ENCODE measurements around the gene C12orf42.

Gene C12orf42

DNA sequence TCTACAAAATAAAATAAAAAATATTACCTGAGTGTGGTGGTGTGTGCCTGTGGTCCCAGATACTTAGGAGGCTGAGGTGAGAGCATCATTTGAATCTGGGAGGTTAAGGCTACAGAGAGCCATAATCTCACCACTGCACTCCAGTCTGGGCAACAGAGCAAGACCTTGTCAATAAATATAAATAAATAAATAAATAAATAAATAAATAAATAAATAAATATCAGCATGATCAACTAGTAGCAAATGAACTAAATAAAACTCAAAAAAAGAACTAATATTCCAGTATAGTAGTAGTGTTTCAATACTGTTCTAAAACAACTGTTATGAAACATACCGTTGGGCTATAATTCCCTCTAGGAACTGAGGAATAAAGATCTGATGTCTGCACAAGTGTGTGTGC, 74.4 kb downstream of the C12orf42 start:
- Histone ChIP-seq H3K4me2 (ENCODE audit: low read length, poor library complexity, severe bottlenecking) (no peak overlapping the region), H3K14ac (ENCODE audit: low read length in 2 of 2) (no peak overlapping the region), H3K27ac (ENCODE audit: low read length, poor library complexity, severe bottlenecking) (no peak overlapping the region), H2AK5ac (ENCODE audit: low read length, severe bottlenecking) (no peak overlapping the region), H3K9me3 (ENCODE audit: control insufficient read depth, low read length) (peaks cover 2% of the 10 kb centered on the region), H3K27me3 (ENCODE audit: control insufficient read depth in 1 of 2, insufficient read depth in 1 of 2, low read length in 2 of 2) (no peaks in the 10 kb centered on the region), H3K79me1 (replicated peaks; ENCODE audit: low read length, poor library complexity, severe bottlenecking) (no peaks in the 10 kb centered on the region), H2BK15ac (ENCODE audit: low read depth, poor library complexity, severe bottlenecking) (no peak overlapping the region), H3K4ac (ENCODE audit: low read depth in 1 of 2, low read length in 2 of 2) (no peak overlapping the region), H3K23ac (ENCODE audit: low read length in 2 of 2) (no peak overlapping the region), H3K4me3 (ENCODE audit: insufficient read depth in 1 of 2, low read depth in 1 of 2, low read length in 2 of 2) (no peak overlapping the region), H3K9ac (ENCODE audit: low read length) (no peak overlapping the region), H2AFZ (ENCODE audit: low read depth, low read length) (no peak overlapping the region), H3K4me1 (ENCODE audit: control insufficient read depth, insufficient read depth, low read depth, low read length) (no peaks in the 10 kb centered on the region), H2BK5ac (ENCODE audit: low read depth, low read length, poor library complexity, severe bottlenecking) (no peak overlapping the region), H2BK120ac (ENCODE audit: low read depth, low read length) (no peak overlapping the region), H4K91ac (ENCODE audit: low read length) (no peak overlapping the region), H3K36me3 (ENCODE audit: control insufficient read depth in 1 of 2, insufficient read depth in 2 of 2, low read depth in 1 of 2, low read length in 2 of 2) (no peaks in the 10 kb centered on the region), H4K8ac (ENCODE audit: low read length) (no peak overlapping the region), H3K18ac (ENCODE audit: low read depth in 1 of 2, low read length in 2 of 2) (no peak overlapping the region), H2BK12ac (ENCODE audit: low read length in 2 of 2) (no peak overlapping the region)
- no CpG with 5 or more reads among the region's 1 CpG for WGBS
- DNase-seq, result no peak

DNA sequence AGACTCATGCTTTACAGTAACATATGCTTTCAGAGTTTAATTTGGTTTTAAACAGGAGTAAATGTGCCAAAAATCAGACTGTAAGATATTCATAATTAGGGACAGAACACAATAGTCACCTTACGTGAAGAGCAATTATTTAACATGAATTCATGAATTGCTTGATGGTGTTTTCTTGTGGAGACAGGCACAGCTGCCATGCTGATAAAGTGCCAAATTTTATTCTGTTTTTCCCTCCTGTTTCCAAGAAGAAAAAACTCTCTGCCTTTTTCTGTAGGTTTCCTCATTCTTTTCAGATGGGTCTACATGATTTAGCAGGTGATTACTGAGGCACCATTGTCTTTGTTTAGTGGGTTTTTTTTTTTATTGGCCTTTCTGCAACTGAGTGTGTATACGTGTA, 80.1 kb downstream of the C12orf42 start:
- no peak overlapping the region for H3K4ac ChIP-seq (ENCODE audit: low read depth in 1 of 2, low read length in 2 of 2)
- DNase-seq, result no peak
- H3K36me3 ChIP-seq (ENCODE audit: control insufficient read depth in 1 of 2, insufficient read depth in 2 of 2, low read depth in 1 of 2, low read length in 2 of 2), result no peaks in the 10 kb centered on the region
- no peak overlapping the region for H2BK12ac ChIP-seq (ENCODE audit: low read length in 2 of 2)
- H3K27me3 ChIP-seq (ENCODE audit: control insufficient read depth in 1 of 2, insufficient read depth in 1 of 2, low read length in 2 of 2), result no peaks in the 10 kb centered on the region
- H3K27ac ChIP-seq (ENCODE audit: low read length, poor library complexity, severe bottlenecking), result no peak overlapping the region
- no peak overlapping the region for H3K9ac ChIP-seq (ENCODE audit: low read length)
- H4K91ac ChIP-seq (ENCODE audit: low read length), result no peak overlapping the region
- peaks cover 2% of the 10 kb centered on the region for H3K9me3 ChIP-seq (ENCODE audit: control insufficient read depth, low read length)
- H2BK5ac ChIP-seq (ENCODE audit: low read depth, low read length, poor library complexity, severe bottlenecking), result peak overlapping the region; percentile 31
- 100% methylated on average over 1 of the region's 2 CpGs for WGBS
- H3K14ac ChIP-seq (ENCODE audit: low read length in 2 of 2), result no peak overlapping the region
- no peaks in the 10 kb centered on the region for H3K79me1 ChIP-seq (replicated peaks; ENCODE audit: low read length, poor library complexity, severe bottlenecking)
- no peak overlapping the region for H3K4me2 ChIP-seq (ENCODE audit: low read length, poor library complexity, severe bottlenecking)
- H2BK15ac ChIP-seq (ENCODE audit: low read depth, poor library complexity, severe bottlenecking), result no peak overlapping the region
- no peak overlapping the region for H2AFZ ChIP-seq (ENCODE audit: low read depth, low read length)
- no peak overlapping the region for H2AK5ac ChIP-seq (ENCODE audit: low read length, severe bottlenecking)
- no peak overlapping the region for H3K23ac ChIP-seq (ENCODE audit: low read length in 2 of 2)
- H3K18ac ChIP-seq (ENCODE audit: low read depth in 1 of 2, low read length in 2 of 2), result no peak overlapping the region
- H3K4me1 ChIP-seq (ENCODE audit: control insufficient read depth, insufficient read depth, low read depth, low read length), result no peaks in the 10 kb centered on the region
- no peak overlapping the region for H2BK120ac ChIP-seq (ENCODE audit: low read depth, low read length)
- H4K8ac ChIP-seq (ENCODE audit: low read length), result no peak overlapping the region
- no peak overlapping the region for H3K4me3 ChIP-seq (ENCODE audit: insufficient read depth in 1 of 2, low read depth in 1 of 2, low read length in 2 of 2)

DNA sequence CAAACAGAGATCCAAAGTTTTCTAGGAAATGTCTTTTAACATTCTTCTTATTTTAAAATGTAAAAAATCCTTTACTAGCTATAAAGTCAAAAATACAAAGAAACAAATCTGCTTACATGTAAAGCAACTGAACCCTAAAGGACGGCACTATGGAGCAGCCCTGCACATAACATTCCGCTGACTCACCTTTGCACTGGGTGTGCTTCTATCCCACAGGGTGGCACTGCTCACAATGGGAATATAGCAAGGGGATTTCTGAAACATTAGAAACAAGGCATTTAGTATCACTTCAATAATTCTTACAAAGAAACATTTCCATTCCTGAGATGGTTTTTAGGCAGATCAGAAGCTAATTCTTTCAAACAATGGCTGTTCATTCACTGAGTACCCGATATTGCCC, 94.3 kb downstream of the C12orf42 start:
- Histone ChIP-seq H3K18ac (ENCODE audit: low read depth in 1 of 2, low read length in 2 of 2) (no peak overlapping the region), H2BK15ac (ENCODE audit: low read depth, poor library complexity, severe bottlenecking) (no peak overlapping the region), H3K14ac (ENCODE audit: low read length in 2 of 2) (no peak overlapping the region), H3K27ac (ENCODE audit: low read length, poor library complexity, severe bottlenecking) (no peak overlapping the region), H4K8ac (ENCODE audit: low read length) (no peak overlapping the region), H3K27me3 (ENCODE audit: control insufficient read depth in 1 of 2, insufficient read depth in 1 of 2, low read length in 2 of 2) (no peaks in the 10 kb centered on the region), H3K9ac (ENCODE audit: low read length) (no peak overlapping the region), H3K23ac (ENCODE audit: low read length in 2 of 2) (no peak overlapping the region), H3K4me1 (ENCODE audit: control insufficient read depth, insufficient read depth, low read depth, low read length) (no peaks in the 10 kb centered on the region), H3K79me1 (replicated peaks; ENCODE audit: low read length, poor library complexity, severe bottlenecking) (no peaks in the 10 kb centered on the region), H2BK12ac (ENCODE audit: low read length in 2 of 2) (no peak overlapping the region), H4K91ac (ENCODE audit: low read length) (no peak overlapping the region), H3K4me3 (ENCODE audit: insufficient read depth in 1 of 2, low read depth in 1 of 2, low read length in 2 of 2) (no peak overlapping the region), H3K36me3 (ENCODE audit: control insufficient read depth in 1 of 2, insufficient read depth in 2 of 2, low read depth in 1 of 2, low read length in 2 of 2) (no peaks in the 10 kb centered on the region), H2AK5ac (ENCODE audit: low read length, severe bottlenecking) (no peak overlapping the region), H3K9me3 (ENCODE audit: control insufficient read depth, low read length) (no peaks in the 10 kb centered on the region), H2AFZ (ENCODE audit: low read depth, low read length) (no peak overlapping the region), H3K4me2 (ENCODE audit: low read length, poor library complexity, severe bottlenecking) (no peak overlapping the region), H2BK120ac (ENCODE audit: low read depth, low read length) (no peak overlapping the region), H2BK5ac (ENCODE audit: low read depth, low read length, poor library complexity, severe bottlenecking) (no peak overlapping the region), H3K4ac (ENCODE audit: low read depth in 1 of 2, low read length in 2 of 2) (no peak overlapping the region)
- 74% methylated on average over 3 of the region's 3 CpGs for WGBS
- no peak for DNase-seq

DNA sequence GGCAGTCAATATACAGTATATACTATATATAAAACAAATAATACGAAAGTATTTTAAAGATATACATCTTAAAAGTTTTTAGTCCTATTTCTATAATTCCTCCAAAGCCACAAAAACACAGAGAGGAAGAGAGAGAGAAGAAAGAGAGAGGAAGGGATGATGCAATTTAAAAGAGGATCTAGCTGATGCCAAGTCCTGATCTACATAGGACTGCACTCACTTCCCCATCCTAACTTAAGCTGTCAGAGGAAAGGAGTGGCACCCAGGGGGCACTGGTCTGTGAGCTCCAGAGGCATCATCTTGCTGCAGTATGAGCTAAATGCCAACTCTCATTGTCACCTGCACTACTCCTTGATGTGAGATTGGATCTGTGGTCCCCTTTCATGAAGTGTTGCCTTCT, 95.8 kb downstream of the C12orf42 start:
- Histone ChIP-seq H3K79me1 (replicated peaks; ENCODE audit: low read length, poor library complexity, severe bottlenecking) (no peaks in the 10 kb centered on the region), H2AK5ac (ENCODE audit: low read length, severe bottlenecking) (no peak overlapping the region), H4K91ac (ENCODE audit: low read length) (no peak overlapping the region), H2BK120ac (ENCODE audit: low read depth, low read length) (no peak overlapping the region), H3K4ac (ENCODE audit: low read depth in 1 of 2, low read length in 2 of 2) (no peak overlapping the region), H3K9me3 (ENCODE audit: control insufficient read depth, low read length) (no peaks in the 10 kb centered on the region), H3K14ac (ENCODE audit: low read length in 2 of 2) (no peak overlapping the region), H3K36me3 (ENCODE audit: control insufficient read depth in 1 of 2, insufficient read depth in 2 of 2, low read depth in 1 of 2, low read length in 2 of 2) (no peaks in the 10 kb centered on the region), H3K27me3 (ENCODE audit: control insufficient read depth in 1 of 2, insufficient read depth in 1 of 2, low read length in 2 of 2) (no peaks in the 10 kb centered on the region), H4K8ac (ENCODE audit: low read length) (no peak overlapping the region), H2AFZ (ENCODE audit: low read depth, low read length) (no peak overlapping the region), H3K27ac (ENCODE audit: low read length, poor library complexity, severe bottlenecking) (no peak overlapping the region), H2BK5ac (ENCODE audit: low read depth, low read length, poor library complexity, severe bottlenecking) (no peak overlapping the region), H2BK15ac (ENCODE audit: low read depth, poor library complexity, severe bottlenecking) (no peak overlapping the region), H3K18ac (ENCODE audit: low read depth in 1 of 2, low read length in 2 of 2) (no peak overlapping the region), H3K23ac (ENCODE audit: low read length in 2 of 2) (no peak overlapping the region), H3K4me1 (ENCODE audit: control insufficient read depth, insufficient read depth, low read depth, low read length) (no peaks in the 10 kb centered on the region), H2BK12ac (ENCODE audit: low read length in 2 of 2) (no peak overlapping the region), H3K4me3 (ENCODE audit: insufficient read depth in 1 of 2, low read depth in 1 of 2, low read length in 2 of 2) (no peak overlapping the region), H3K9ac (ENCODE audit: low read length) (no peak overlapping the region), H3K4me2 (ENCODE audit: low read length, poor library complexity, severe bottlenecking) (no peak overlapping the region)
- WGBS, result no CpG with 5 or more reads among the region's 1 CpG
- no peak for DNase-seq
